Astrocyte (in vitro differentiated cells and primary cell): ENCODE measurements around the gene SDF2. TPM values are rescaled to one million over a fixed set of nuclear protein-coding genes. Genes with fewer than 3 reads are reported as not detected.

Experiments used
- DNase-seq: peaks from one replicate; pipeline ENCODE4 v3.0.0-alpha.2; 2010; ENCODE audit warnings: low read depth
- FAIRE-seq: peaks from 2 replicates; lab custom pipeline; 2011; peaks lifted over from hg19 to GRCh38; lab: Jason Lieb, UNC
- H2AFZ ChIP-seq: 2 replicates; pipeline ENCODE4 v1.6.0; 2012; ENCODE audit warnings: low read depth, low read length, inconsistent platforms
- H3K27ac ChIP-seq: 2 replicates; pipeline ENCODE4 v1.5.1; 2011; ENCODE audit warnings: low read depth, low read length, inconsistent platforms
- H3K27me3 ChIP-seq: 2 replicates; pipeline ENCODE4 v1.6.0; 2011; ENCODE audit warnings: low read length, inconsistent platforms; ENCODE audit not compliant: insufficient read depth
- H3K36me3 ChIP-seq: 2 replicates; pipeline ENCODE4 v1.5.1; 2011; ENCODE audit warnings: low read length, inconsistent platforms; ENCODE audit not compliant: insufficient read depth
- H3K4me1 ChIP-seq: 2 replicates; pipeline ENCODE4 v1.5.1; 2011; ENCODE audit warnings: low read length, inconsistent platforms; ENCODE audit not compliant: insufficient read depth
- H3K4me2 ChIP-seq: 2 replicates; pipeline ENCODE4 v1.6.0; 2012; ENCODE audit warnings: low read length, inconsistent platforms
- H3K4me3 ChIP-seq: 2 replicates; pipeline ENCODE4 v1.5.1; 2011; ENCODE audit warnings: low read depth, mild to moderate bottlenecking, low read length, inconsistent platforms; ENCODE audit not compliant: insufficient read depth
- H3K79me2 ChIP-seq: 2 replicates; pipeline ENCODE4 v1.6.0; 2012; ENCODE audit warnings: mild to moderate bottlenecking, low read length, inconsistent platforms; ENCODE audit not compliant: insufficient read depth
- H3K9ac ChIP-seq: 2 replicates; pipeline ENCODE4 v1.6.0; 2012; ENCODE audit warnings: mild to moderate bottlenecking, low read length, inconsistent platforms
- H3K9me3 ChIP-seq: 2 replicates; pipeline ENCODE4 v1.5.1; 2012; ENCODE audit warnings: low read depth, mild to moderate bottlenecking, low read length, inconsistent platforms; ENCODE audit not compliant: insufficient read depth
- H4K20me1 ChIP-seq: 2 replicates; pipeline ENCODE4 v1.6.0; 2012; ENCODE audit warnings: low read length, inconsistent platforms; ENCODE audit not compliant: insufficient read depth
- H3K27ac Mint-ChIP-seq: one replicate; pipeline ENCODE4 v1.8.0; 2021; ENCODE audit warnings: mild to moderate bottlenecking, mixed read lengths; ENCODE audit not compliant: unreplicated experiment
- H3K27me3 Mint-ChIP-seq: one replicate; pipeline ENCODE4 v1.8.0; 2021; ENCODE audit warnings: low read depth, mixed read lengths; ENCODE audit not compliant: unreplicated experiment
- H3K36me3 Mint-ChIP-seq: one replicate; pipeline ENCODE4 v1.8.0; 2021; ENCODE audit warnings: low read depth, mixed read lengths; ENCODE audit not compliant: unreplicated experiment
- H3K4me1 Mint-ChIP-seq: one replicate; pipeline ENCODE4 v1.8.0; 2021; ENCODE audit warnings: low read depth, mixed read lengths; ENCODE audit not compliant: unreplicated experiment
- H3K4me3 Mint-ChIP-seq: one replicate; pipeline ENCODE4 v1.8.0; 2021; ENCODE audit warnings: mild to moderate bottlenecking, moderate library complexity, mixed read lengths; ENCODE audit not compliant: unreplicated experiment
- H3K9me3 Mint-ChIP-seq: one replicate; pipeline ENCODE4 v1.8.0; 2021; ENCODE audit warnings: mild to moderate bottlenecking, mixed read lengths; ENCODE audit not compliant: unreplicated experiment
- CTCF ChIP-seq: IDR thresholded peaks from 2 replicates; pipeline ENCODE4 v1.5.1; 2011; ENCODE audit warnings: low read depth, mild to moderate bottlenecking, inconsistent platforms, low read length, moderate library complexity; ENCODE audit not compliant: insufficient read depth
- EZH2 ChIP-seq: IDR thresholded peaks from 2 replicates; pipeline ENCODE4 v1.6.1; 2012; ENCODE audit warnings: mild to moderate bottlenecking, low read length, inconsistent platforms; ENCODE audit not compliant: insufficient read depth
- total RNA-seq: library from RNA; stranded (reverse); gene quantifications from 2 replicates; pipeline ENCODE4 v1.2.1, GENCODE V29; 2021

SDF2 gene
- total RNA-seq, 1 donor from 2014 or later = 71.2 TPM

GRCh38 chr17:28626818-28627217 is 34.9 kb downstream of the SDF2 start:
- Histone ChIP-seq H3K27me3 (no peaks in the 10 kb centered on the region), H4K20me1 (peaks cover 21% of the 10 kb centered on the region), H3K9me3 (no peaks in the 10 kb centered on the region), H3K4me3 (no peak overlapping the region), H3K27ac (no peak overlapping the region), H3K79me2 (peaks cover 3% of the 10 kb centered on the region), H3K36me3 (peaks cover 53% of the 10 kb centered on the region), H3K4me2 (no peak overlapping the region), H3K4me1 (no peaks in the 10 kb centered on the region), H2AFZ (no peak overlapping the region), H3K9ac (no peak overlapping the region)
- TF ChIP-seq CTCF = no peak
- no peak for TF ChIP-seq EZH2
- Mint-ChIP-seq H3K27ac (no peak overlapping the region), H3K9me3 (no peaks in the 10 kb centered on the region), H3K4me1 (no peaks in the 10 kb centered on the region), H3K36me3 (peaks cover 26% of the 10 kb centered on the region), H3K27me3 (no peaks in the 10 kb centered on the region), H3K4me3 (no peak overlapping the region)
- FAIRE-seq = no peak
- no peak for DNase-seq

GRCh38 chr17:28624148-28624547 is 37.6 kb downstream of the SDF2 start:
- FAIRE-seq (no peak), DNase-seq (no peak)
- no peak overlapping the region for H3K9ac ChIP-seq
- H2AFZ ChIP-seq = no peak overlapping the region
- peaks cover 19% of the 10 kb centered on the region for H4K20me1 ChIP-seq
- TF ChIP-seq CTCF (no peak), EZH2 (no peak)
- Mint-ChIP-seq H3K27me3 (no peaks in the 10 kb centered on the region), H3K27ac (no peak overlapping the region), H3K4me1 (no peaks in the 10 kb centered on the region), H3K4me3 (no peak overlapping the region), H3K9me3 (no peaks in the 10 kb centered on the region), H3K36me3 (peaks cover 36% of the 10 kb centered on the region)
- H3K79me2 ChIP-seq = peaks cover 3% of the 10 kb centered on the region
- H3K27ac ChIP-seq = no peak overlapping the region
- peaks cover 66% of the 10 kb centered on the region for H3K36me3 ChIP-seq
- no peaks in the 10 kb centered on the region for H3K4me1 ChIP-seq
- no peaks in the 10 kb centered on the region for H3K9me3 ChIP-seq
- no peak overlapping the region for H3K4me2 ChIP-seq
- H3K27me3 ChIP-seq = no peaks in the 10 kb centered on the region
- H3K4me3 ChIP-seq = no peak overlapping the region

- no peak overlapping the region for H2AFZ ChIP-seq
- no peaks in the 10 kb centered on the region for H3K4me1 Mint-ChIP-seq
- H3K4me1 ChIP-seq = no peaks in the 10 kb centered on the region
- H3K27ac ChIP-seq = no peak overlapping the region
- no peak for DNase-seq
- H3K36me3 Mint-ChIP-seq = peaks cover 37% of the 10 kb centered on the region
- H4K20me1 ChIP-seq = peaks cover 19% of the 10 kb centered on the region
- no peaks in the 10 kb centered on the region for H3K27me3 ChIP-seq
- no peaks in the 10 kb centered on the region for H3K9me3 ChIP-seq
- H3K36me3 ChIP-seq = peaks cover 70% of the 10 kb centered on the region
- no peaks in the 10 kb centered on the region for H3K27me3 Mint-ChIP-seq
- TF ChIP-seq EZH2 = no peak
- no peak for TF ChIP-seq CTCF
- H3K4me2 ChIP-seq = no peak overlapping the region
- peaks cover 3% of the 10 kb centered on the region for H3K79me2 ChIP-seq
- no peaks in the 10 kb centered on the region for H3K9me3 Mint-ChIP-seq
- no peak overlapping the region for H3K4me3 ChIP-seq
- no peak overlapping the region for H3K27ac Mint-ChIP-seq
- H3K9ac ChIP-seq = no peak overlapping the region
- FAIRE-seq = no peak
- no peak overlapping the region for H3K4me3 Mint-ChIP-seq
These were observed 38.0 kb downstream of the SDF2 start for GRCh38 chr17:28623696-28624095.
